Measurements from ENCODE around the gene DPYD.

DPYD gene

GRCh38 chr1:97053268-97053667 is 867.6 kb downstream of the DPYD start:
- in situ Hi-C loops (cut with MboI; ENCODE audit: low sequenced_read_pairs, unreplicated experiment): no loop called here
- TF ChIP-seq CTCF (IDR thresholded peaks at IDR 0.05; ENCODE audit: borderline replicate concordance, control extremely low read depth, extremely low read depth, insufficient read depth, missing control alignments): no peak
- no peak for DNase-seq (ENCODE audit: low spot score)

DNA sequence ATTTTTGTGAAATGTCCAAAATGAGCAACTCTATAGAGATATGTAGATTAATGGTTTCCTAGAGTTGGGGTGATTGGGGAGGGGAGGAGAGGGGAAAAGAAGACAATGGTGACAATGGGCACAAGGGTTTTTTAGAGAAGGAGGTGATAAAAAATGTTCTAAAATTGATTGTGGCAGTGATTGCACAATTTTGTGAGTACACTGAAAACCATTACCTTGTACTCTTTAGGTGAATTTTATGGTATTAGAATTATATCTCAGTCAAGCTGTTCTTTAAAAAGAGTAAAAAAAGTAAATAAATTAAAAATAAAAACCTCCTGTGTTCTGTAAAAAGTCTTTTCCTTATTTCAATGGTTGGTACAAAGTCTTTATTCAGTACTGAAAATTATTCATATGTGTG is 869.0 kb downstream of the DPYD start:
- in situ Hi-C loops (cut with MboI; ENCODE audit: low sequenced_read_pairs, unreplicated experiment): no loop called here
- DNase-seq (ENCODE audit: low spot score): no peak
- no peak for TF ChIP-seq CTCF (IDR thresholded peaks at IDR 0.05; ENCODE audit: borderline replicate concordance, control extremely low read depth, extremely low read depth, insufficient read depth, missing control alignments)

GRCh38 chr1:97050506-97050905 is 870.3 kb downstream of the DPYD start:
- peak; percentile 4 for DNase-seq (ENCODE audit: low spot score)
- TF ChIP-seq CTCF (IDR thresholded peaks at IDR 0.05; ENCODE audit: borderline replicate concordance, control extremely low read depth, extremely low read depth, insufficient read depth, missing control alignments): no peak
- in situ Hi-C loops (cut with MboI; ENCODE audit: low sequenced_read_pairs, unreplicated experiment): no loop called here

DNA sequence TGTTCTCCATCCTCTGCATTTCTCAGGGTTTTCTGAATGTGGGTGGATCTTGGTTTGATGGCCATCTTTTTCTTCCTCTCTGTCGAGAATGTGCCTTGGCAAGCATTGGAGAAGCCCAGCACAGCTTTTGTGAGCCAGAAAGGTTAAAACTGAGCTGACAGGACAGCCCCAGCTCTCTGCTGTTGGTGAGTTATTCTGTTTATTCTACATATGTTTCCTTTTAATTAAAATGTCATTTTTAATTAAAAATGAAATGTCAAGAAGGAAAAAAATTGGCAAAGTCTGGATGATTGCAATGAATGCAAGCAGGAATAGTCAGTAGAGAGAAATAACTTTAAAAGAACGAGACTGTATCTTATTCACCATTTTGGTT is 873.4 kb downstream of the DPYD start:
- no peak for DNase-seq (ENCODE audit: low spot score)
- no peak for TF ChIP-seq CTCF (IDR thresholded peaks at IDR 0.05; ENCODE audit: borderline replicate concordance, control extremely low read depth, extremely low read depth, insufficient read depth, missing control alignments)
- in situ Hi-C loops (cut with MboI; ENCODE audit: low sequenced_read_pairs, unreplicated experiment): no loop called here

DNA sequence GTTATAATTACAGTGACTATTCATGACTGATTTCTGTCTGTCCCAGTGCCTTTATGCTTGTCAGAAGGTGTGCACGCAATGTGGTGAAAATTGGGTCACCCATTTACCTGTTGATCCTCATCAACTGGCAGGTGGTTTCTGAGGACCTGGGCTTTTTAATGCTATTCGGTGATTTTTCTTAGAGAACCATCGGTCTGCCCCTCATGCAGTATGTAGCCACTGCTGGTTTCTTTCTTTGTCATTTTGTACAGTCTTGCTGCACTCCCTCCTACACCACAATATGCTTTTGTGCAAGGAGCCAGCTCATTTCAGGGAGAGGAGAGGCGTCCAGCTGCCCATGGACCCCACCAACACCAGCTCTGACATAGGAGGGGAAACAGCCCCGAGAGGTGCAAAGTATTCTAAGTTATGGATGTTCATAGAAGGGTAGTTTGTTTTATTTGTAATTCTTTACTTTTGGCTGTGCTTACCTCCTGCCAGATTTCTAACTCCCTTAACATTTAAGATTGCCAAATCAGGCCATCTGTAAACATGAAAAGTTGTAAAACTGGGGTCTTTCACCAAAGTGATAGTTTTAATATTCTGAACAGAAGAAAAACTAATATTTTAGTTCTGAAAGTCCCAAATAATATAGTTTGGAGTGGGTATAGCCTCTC is 873.9 kb downstream of the DPYD start:
- no peak for DNase-seq (ENCODE audit: low spot score)
- TF ChIP-seq CTCF (IDR thresholded peaks at IDR 0.05; ENCODE audit: borderline replicate concordance, control extremely low read depth, extremely low read depth, insufficient read depth, missing control alignments): no peak
- in situ Hi-C loops (cut with MboI; ENCODE audit: low sequenced_read_pairs, unreplicated experiment): no loop called here

DNA sequence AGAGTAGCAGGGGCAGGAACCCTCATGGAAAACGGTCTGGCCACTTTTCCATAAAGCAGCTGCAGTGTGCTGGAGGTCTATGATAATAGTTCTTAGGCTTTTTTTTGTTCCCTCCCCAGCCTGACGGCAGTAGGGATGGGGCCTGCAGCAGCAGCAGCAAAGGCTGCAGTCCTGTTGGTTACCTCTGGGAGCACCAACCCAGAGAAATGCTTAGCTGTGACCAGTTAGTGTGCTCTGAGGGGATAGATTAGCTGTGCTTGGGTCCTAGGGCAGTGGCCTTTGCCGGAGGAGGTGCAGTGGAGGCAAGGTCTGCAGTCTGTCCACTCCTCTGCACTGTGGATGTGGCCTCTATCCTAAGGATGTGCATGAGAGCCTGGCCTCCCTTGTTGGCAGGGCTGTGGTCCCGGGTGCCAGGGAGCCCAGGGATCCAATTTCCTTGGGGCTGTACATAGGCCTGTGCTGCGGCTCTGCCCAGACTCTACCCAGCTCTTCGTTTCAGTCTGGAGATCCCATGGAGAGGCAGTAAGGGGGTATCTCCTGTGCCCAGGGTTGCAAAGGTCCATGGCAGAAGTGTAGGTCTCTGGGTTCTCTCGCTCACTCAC is 876.6 kb downstream of the DPYD start:
- DNase-seq (ENCODE audit: low spot score): no peak
- in situ Hi-C loops (cut with MboI; ENCODE audit: low sequenced_read_pairs, unreplicated experiment): no loop called here
- no peak for TF ChIP-seq CTCF (IDR thresholded peaks at IDR 0.05; ENCODE audit: borderline replicate concordance, control extremely low read depth, extremely low read depth, insufficient read depth, missing control alignments)
